HFF-Myc (cell line): ENCODE results near the gene CHCHD10.

Experiments used
- DNase-seq: peaks from one replicate; pipeline ENCODE4 v3.0.0-alpha.2; 2011; ENCODE audit warnings: low read depth; ENCODE audit errors: extremely low read depth
- H3K4me3 ChIP-seq: replicated peaks from 2 replicates; pipeline ENCODE4 v1.5.1; 2011; ENCODE audit warnings: low read depth, mild to moderate bottlenecking, control low read depth, low read length
- CTCF ChIP-seq: IDR thresholded peaks from 2 replicates; pipeline ENCODE4 v1.5.1; 2012; ENCODE audit warnings: mild to moderate bottlenecking, low read depth, low read length, control low read depth; ENCODE audit errors: missing control alignments

Gene CHCHD10

GRCh38 chr22:23787600-23787896 is 19.8 kb upstream of the CHCHD10 start:
- no peak for TF ChIP-seq CTCF
- peak overlapping the region; percentile 72 for H3K4me3 ChIP-seq
- no peak for DNase-seq

- H3K4me3 ChIP-seq: peak within 1 kb of the TSS; percentile 72
- no peak for TF ChIP-seq CTCF
- no peak for DNase-seq
Measured at GRCh38 chr22:23786752-23787599, 19.2 kb upstream of the CHCHD10 start, which contains the start of gene SMARCB1. Gene SMARCB1 (plus strand): TSS chr22:23786966. CDS start chr22:23787170, 204 bp downstream.

- no peak for DNase-seq
- no peak for TF ChIP-seq CTCF
- H3K4me3 ChIP-seq: peak overlapping the region; percentile 72
Measured at GRCh38 chr22:23786261-23786710, 18.5 kb upstream of the CHCHD10 start.

GRCh38 chr22:23784215-23784732 is 16.5 kb upstream of the CHCHD10 start:
- DNase-seq: no peak
- no peak for TF ChIP-seq CTCF
- H3K4me3 ChIP-seq: no peak overlapping the region

GRCh38 chr22:23783265-23784150 is 15.7 kb upstream of the CHCHD10 start:
- DNase-seq: no peak
- no peak for TF ChIP-seq CTCF
- H3K4me3 ChIP-seq: no peak overlapping the region

- no peak overlapping the region for H3K4me3 ChIP-seq
- DNase-seq: no peak
- no peak for TF ChIP-seq CTCF
Measured at GRCh38 chr22:23782703-23783102, 14.9 kb upstream of the CHCHD10 start.
